Left lung (tissue), 10 donors: ENCODE measurements around the gene TH. TPM values are rescaled to one million over a fixed set of nuclear protein-coding genes. Genes with fewer than 3 reads are reported as not detected.
A peak's percentile ranks its signal among the peaks of the same experiment; 100 is the strongest.

Experiments
- ATAC-seq: fragments of 200-7000 bp; cut with Tn5 transposase; one replicate; pipeline ENCODE4 v1.9.1; 2020; ENCODE audit warnings: moderate library complexity
- DNase-seq, 4 donors: peaks; one replicate each; pipeline ENCODE4 v3.0.0-alpha.2; 2013 to 2020
- H3K27ac ChIP-seq, 2 donors: fragments of 200-600 bp; sonication (generic) in 1 of 2; one replicate each; pipeline versions ENCODE4 v1.5.0 to v1.8.0; 2020 to 2021
- H3K27me3 ChIP-seq, 2 donors: fragments of 200-600 bp; sonication (generic) in 1 of 2; one replicate each; pipeline versions ENCODE4 v1.5.0 to v1.8.0; 2020 to 2021
- H3K36me3 ChIP-seq, 2 donors: fragments of 200-600 bp; sonication (generic) in 1 of 2; one replicate each; pipeline versions ENCODE4 v1.5.0 to v1.8.0; 2020 to 2021
- H3K4me1 ChIP-seq, 2 donors: fragments of 200-600 bp; one replicate each; pipeline ENCODE4 v1.8.0; 2021
- H3K4me3 ChIP-seq, 2 donors: fragments of 200-600 bp; sonication (generic) in 1 of 2; one replicate each; pipeline versions ENCODE4 v1.5.0 to v1.8.0; 2020 to 2021; ENCODE audit warnings: mild to moderate bottlenecking in 1 of 2
- H3K9me3 ChIP-seq, 2 donors: fragments of 200-600 bp; sonication (generic) in 1 of 2; one replicate each; pipeline versions ENCODE4 v1.5.0 to v1.8.0; 2020 to 2021
- intact Hi-C, 2 donors: fragments of 100-400 bp; cut with DNase I; formaldehyde crosslinking; loops; one replicate each; pipeline versions ENCODE4 v1.11.2 to v1.14.2; 2022
- polyA plus RNA-seq, 6 donors: library from polyadenylated mRNA; unstranded; fragments of 120-200 nt; gene quantifications; one replicate each; pipeline ENCODE4 v1.2.1, GENCODE V29; 2013; ENCODE audit not compliant: insufficient read length in 6 of 6
- total RNA-seq, 2 donors: library from RNA; stranded (reverse); fragmentation: NEBNext Ultra II Directional; extraction: Animal tissue kit (Norgen Biotek cat#: 25700); gene quantifications; one replicate each; pipeline ENCODE4 v1.2.1, GENCODE V29; 2021
- TF ChIP-seq, protein P1 (sequence below), 2 donors: fragments of 200-600 bp; sonication (generic) in 1 of 2; IDR thresholded peaks; one replicate each; pipeline versions ENCODE4 v1.5.0 to v1.8.0; 2021; ENCODE audit warnings: antibody characterized with exemption in 2 of 2
- donor health status: DM: no; HTN: yes; CAD: no.
- donor health status: DM: no; HTN: no; CAD: no.

TH gene
- total and polyA plus RNA-seq, 8 donors: 0.18 to 1.4 (median 0.55) TPM

DNA sequence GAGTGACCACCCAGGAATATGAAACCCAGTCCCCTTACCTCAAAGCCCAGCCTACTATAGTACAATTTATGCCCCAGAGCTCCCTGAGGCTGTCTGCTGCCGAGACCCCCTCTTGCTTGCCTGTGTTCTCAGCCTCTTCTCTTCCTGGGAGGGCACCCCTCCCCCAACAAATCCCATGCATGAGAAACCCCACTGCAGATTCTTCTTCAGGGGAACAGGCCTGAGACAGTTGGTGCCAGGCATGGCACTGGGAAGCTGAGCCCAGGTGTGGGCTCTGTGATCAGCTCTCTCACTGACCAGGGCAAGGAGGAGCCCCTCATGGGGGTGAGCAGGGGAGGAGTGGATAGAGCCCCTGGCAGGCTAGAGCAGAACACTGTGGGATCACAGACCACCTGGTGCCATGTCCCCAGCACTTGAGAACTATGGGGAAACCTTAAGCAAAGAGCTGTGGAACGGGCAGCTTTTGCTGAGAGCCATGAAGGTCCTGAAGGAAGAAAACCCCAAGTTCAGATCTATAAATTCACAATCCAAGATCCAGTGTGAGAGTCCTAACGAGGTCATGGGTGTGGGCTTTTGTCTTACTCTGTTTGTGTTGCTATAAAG lies 46.5 kb upstream of the TH start:
- Histone ChIP-seq H3K4me3 (no peak overlapping the region), H3K27ac (no peak overlapping the region), H3K4me1 (no peaks in the 10 kb centered on the region), H3K27me3 (peaks cover 0 to 8% of the 10 kb centered on the region in 2 donors), H3K36me3 (no peaks in the 10 kb centered on the region), H3K9me3 (no peaks in the 10 kb centered on the region)
- intact Hi-C loops: no loop called here
- ATAC-seq: no peak
- TF ChIP-seq, protein P1, sequence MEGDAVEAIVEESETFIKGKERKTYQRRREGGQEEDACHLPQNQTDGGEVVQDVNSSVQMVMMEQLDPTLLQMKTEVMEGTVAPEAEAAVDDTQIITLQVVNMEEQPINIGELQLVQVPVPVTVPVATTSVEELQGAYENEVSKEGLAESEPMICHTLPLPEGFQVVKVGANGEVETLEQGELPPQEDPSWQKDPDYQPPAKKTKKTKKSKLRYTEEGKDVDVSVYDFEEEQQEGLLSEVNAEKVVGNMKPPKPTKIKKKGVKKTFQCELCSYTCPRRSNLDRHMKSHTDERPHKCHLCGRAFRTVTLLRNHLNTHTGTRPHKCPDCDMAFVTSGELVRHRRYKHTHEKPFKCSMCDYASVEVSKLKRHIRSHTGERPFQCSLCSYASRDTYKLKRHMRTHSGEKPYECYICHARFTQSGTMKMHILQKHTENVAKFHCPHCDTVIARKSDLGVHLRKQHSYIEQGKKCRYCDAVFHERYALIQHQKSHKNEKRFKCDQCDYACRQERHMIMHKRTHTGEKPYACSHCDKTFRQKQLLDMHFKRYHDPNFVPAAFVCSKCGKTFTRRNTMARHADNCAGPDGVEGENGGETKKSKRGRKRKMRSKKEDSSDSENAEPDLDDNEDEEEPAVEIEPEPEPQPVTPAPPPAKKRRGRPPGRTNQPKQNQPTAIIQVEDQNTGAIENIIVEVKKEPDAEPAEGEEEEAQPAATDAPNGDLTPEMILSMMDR (IDR thresholded peaks at IDR 0.05): no peak
- DNase-seq: no peak

DNA sequence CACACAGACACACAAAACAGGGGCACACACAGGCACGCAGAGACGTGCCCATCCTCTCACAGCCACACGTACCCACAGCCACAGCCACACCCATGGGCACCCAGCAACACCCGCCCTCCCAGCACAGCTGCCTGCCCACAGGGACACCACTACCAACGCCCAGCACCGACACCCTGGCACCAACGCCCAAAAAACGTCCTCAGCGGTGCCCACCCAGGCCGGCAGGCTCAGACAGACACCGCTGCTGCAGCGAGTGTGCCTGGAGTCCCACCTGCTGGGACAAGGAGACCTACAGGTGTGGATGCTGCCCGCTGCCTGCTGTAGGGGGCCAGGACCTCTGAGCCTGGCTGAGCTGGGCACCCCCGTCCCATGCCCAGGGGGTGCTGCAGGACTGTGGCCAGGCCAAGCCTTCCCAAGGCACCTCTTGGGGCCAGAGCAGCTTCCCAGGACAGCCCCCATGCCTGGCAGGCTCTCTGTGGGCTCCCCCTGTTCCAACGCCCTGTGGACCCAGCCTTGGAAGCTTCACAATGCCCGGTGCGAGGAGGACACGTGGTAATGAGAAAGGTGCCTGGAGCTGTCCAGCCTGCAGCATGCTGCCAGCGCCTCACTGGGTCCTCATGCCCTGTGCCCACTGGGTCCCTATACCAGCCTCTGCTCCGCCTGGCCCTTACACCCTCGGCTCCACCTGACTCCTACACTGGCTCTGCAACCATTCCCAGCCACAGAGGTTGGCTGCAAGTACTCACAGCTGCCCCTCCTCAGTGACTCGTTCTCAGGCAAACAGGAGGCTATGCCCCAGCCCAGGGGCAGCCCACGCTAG lies 45.8 kb upstream of the TH start:
- DNase-seq (peak in 1 of 4 donors; percentile 73), ATAC-seq (no peak)
- TF ChIP-seq, protein P1 (IDR thresholded peaks at IDR 0.05): no peak
- Histone ChIP-seq H3K9me3 (no peaks in the 10 kb centered on the region), H3K36me3 (no peaks in the 10 kb centered on the region), H3K27ac (no peak overlapping the region), H3K4me3 (no peak overlapping the region), H3K27me3 (peaks cover 0 to 8% of the 10 kb centered on the region in 2 donors), H3K4me1 (no peaks in the 10 kb centered on the region)
- intact Hi-C loops: no loop called here

DNA sequence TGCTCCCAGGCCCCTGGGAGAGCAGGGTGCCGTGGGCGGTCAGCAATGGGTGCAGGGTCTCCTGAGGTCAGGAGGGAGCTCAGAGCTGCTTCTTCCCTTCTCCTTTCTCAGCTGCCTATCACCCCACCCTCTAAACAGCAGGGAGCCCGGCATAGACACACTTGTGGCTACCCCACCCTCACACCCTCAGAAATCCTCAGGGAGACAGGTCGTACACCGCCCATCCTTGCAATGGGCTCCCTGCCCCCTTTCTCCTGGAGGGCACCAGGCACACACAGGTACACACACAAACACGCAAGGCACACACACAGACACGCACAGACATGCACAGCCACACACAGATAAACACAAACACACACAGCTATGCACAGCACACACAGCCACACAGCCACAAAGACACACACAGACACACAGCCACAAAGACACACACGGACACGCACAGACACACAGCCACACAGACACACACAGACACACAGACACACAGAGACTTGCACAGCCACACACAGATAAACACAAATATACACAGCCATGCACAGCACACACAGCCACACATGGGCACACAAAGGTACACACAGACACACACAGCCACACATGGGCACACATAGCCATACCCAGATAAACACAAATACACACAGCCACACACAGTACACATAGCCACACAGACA lies 44.9 kb upstream of the TH start:
- ATAC-seq (no peak), DNase-seq (no peak)
- intact Hi-C loops: no loop called here
- Histone ChIP-seq H3K9me3 (no peaks in the 10 kb centered on the region), H3K4me1 (no peaks in the 10 kb centered on the region), H3K27ac (no peak overlapping the region), H3K27me3 (no peaks in the 10 kb centered on the region), H3K4me3 (no peak overlapping the region), H3K36me3 (no peaks in the 10 kb centered on the region)
- TF ChIP-seq, protein P1 (IDR thresholded peaks at IDR 0.05): no peak

DNA sequence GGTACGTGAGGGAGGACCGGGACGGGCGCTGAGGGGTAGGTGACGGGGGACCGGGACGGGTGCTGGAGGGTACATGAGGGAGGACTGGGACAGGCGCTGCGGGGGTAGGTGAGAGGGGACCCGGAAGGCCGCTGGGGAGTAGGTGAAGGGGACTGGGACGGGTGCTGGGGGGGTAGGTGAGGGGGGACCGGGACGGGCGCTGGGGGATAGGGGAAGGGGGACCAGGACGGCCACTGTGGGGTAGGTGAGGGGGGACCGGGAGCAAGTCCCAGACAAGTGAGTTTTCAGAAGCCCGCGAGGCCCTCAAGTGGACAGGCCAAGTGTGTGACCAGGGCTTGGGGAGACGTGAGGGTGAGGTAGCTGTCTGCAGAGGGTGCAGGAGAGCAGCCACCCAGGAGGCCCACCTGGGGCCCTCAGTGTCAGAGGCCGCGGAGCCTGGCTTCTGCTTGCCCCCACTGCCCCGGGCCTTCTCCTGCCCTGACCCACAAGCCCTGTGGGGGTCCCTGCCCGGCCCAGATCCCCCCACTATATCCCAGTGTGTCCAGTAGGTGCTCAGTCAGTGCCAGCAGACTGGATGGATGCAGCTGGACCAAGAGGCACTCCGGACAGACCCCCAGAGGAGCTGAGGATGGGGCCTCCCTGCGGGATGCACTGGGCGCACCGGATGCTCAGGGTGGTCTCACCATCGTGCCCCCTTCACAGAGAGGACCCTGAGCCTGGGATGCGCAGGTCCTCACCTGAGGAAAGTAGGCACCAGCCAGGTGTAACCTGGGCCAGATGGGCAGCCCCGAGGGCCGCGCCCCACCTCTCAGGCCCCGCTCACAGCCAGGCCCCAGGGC lies 44.2 kb upstream of the TH start:
- no peaks in the 10 kb centered on the region for H3K9me3 ChIP-seq
- TF ChIP-seq, protein P1 (IDR thresholded peaks at IDR 0.05): no peak
- H3K27ac ChIP-seq: no peak overlapping the region
- no peaks in the 10 kb centered on the region for H3K27me3 ChIP-seq
- no peak overlapping the region for H3K4me3 ChIP-seq
- DNase-seq: peak in 1 of 4 donors; percentile 70
- intact Hi-C loops: no loop called here
- no peaks in the 10 kb centered on the region for H3K36me3 ChIP-seq
- no peaks in the 10 kb centered on the region for H3K4me1 ChIP-seq
- ATAC-seq: no peak
